ENCODE measurements around the gene IER5L.

DNA sequence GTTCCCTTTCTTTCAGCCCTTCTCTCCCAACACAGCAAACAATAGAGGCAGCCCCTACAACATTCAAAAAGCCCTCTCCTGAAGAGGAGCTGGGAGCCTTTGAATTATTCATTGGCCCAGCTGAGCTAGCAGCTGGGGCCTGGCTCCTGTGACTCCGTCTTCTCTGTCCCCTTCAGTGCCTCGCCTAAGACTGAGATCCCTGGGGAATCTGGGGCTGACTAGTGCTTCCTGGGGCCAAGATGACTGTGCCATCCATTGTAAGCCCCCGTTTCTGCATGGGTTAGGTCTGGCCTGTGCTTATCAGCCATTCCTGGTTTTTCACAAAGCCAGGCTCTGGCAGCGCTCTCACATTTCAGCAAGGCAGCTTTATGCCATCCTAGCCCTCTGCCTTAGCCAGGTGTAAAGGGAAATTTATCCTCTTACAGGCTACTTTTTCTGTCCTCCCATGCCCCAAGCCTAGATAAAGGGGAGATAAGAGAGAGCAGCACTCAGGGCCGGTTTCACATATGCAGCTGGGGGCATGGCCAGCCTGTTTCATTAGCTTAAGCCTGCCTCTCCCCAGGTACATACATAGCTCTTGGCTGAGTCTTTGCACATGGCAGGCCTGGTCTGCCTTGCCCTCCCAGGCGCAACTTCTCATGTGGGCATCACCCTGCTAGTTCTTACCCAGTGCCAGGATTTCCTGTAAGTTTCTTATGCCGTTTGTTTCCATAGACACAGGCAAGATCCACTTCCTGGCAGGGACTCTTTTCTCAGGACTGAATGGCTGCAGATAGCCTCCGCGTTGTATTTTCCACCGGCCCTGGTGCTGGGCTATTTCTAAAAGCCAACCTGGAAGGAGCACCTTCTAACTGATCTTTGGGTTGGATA lies 51.1 kb downstream of the IER5L start:
- TF ChIP-seq, protein P1, sequence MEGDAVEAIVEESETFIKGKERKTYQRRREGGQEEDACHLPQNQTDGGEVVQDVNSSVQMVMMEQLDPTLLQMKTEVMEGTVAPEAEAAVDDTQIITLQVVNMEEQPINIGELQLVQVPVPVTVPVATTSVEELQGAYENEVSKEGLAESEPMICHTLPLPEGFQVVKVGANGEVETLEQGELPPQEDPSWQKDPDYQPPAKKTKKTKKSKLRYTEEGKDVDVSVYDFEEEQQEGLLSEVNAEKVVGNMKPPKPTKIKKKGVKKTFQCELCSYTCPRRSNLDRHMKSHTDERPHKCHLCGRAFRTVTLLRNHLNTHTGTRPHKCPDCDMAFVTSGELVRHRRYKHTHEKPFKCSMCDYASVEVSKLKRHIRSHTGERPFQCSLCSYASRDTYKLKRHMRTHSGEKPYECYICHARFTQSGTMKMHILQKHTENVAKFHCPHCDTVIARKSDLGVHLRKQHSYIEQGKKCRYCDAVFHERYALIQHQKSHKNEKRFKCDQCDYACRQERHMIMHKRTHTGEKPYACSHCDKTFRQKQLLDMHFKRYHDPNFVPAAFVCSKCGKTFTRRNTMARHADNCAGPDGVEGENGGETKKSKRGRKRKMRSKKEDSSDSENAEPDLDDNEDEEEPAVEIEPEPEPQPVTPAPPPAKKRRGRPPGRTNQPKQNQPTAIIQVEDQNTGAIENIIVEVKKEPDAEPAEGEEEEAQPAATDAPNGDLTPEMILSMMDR (IDR thresholded peaks at IDR 0.05; ENCODE audit: insufficient read depth, low read length) = no peak
- no peak for TF ChIP-seq GABPA (IDR thresholded peaks at IDR 0.05; ENCODE audit: low read depth)
- TF ChIP-seq POLR2AphosphoS5 (IDR thresholded peaks at IDR 0.05; ENCODE audit: low read depth) = no peak

Data from HL-60 (cell line).